SK-N-SH (cell line): ENCODE results near the gene R3HDM2. TPM values are rescaled to one million over a fixed set of nuclear protein-coding genes. Genes with fewer than 3 reads are reported as not detected.

ENCODE experiments used
- CTCF ChIA-PET: fragments of 300-600, 350-600 bp; formaldehyde crosslinking; extraction: SDS; loops from one replicate; lab custom pipeline; 2021; lab: Yijun Ruan, JAX
- POLR2A ChIA-PET: fragments of 350-600 bp; sonication (Branson Sonifier 250); formaldehyde crosslinking; extraction: SDS; loops from one replicate; lab custom pipeline; 2020; ENCODE audit warnings: antibody characterized with exemption, inconsistent platforms; lab: Yijun Ruan, JAX
- DNase-seq: peaks from one replicate; pipeline ENCODE4 v3.0.0; 2012
- H2AFZ ChIP-seq: fragments of 200-600 bp; sonication (generic); 2 replicates; pipeline ENCODE4 v1.8.1; 2016; ENCODE audit warnings: antibody characterized with exemption, mild to moderate bottlenecking, low read depth
- H3F3A ChIP-seq: fragments of 200-600 bp; sonication (generic); replicated peaks from 2 replicates; pipeline ENCODE3; 2016; ENCODE audit warnings: antibody characterized with exemption, mild to moderate bottlenecking; ENCODE audit not compliant: insufficient read depth
- H3K27ac ChIP-seq, 2 experiments: fragments of 200-500 bp in 1 of 2; fragments of 200-600 bp in 1 of 2; sonication (Bioruptor generic) in 1 of 2; sonication (generic), shearing (Covaris generic) in 1 of 2; 2 replicates each; pipeline versions ENCODE4 v1.5.1 to v1.6.1; 2014 to 2016; ENCODE audit warnings: low read depth in 2 of 2, inconsistent platforms in 1 of 2, low read length in 1 of 2, mild to moderate bottlenecking in 1 of 2, mixed read lengths in 1 of 2
- H3K27me3 ChIP-seq: fragments of 200-600 bp; sonication (generic), shearing (Covaris generic); 2 replicates; pipeline ENCODE4 v1.6.1; 2016; ENCODE audit warnings: mixed run types; ENCODE audit not compliant: insufficient read depth
- H3K36me3 ChIP-seq, 2 experiments: fragments of 200-500 bp in 1 of 2; fragments of 200-600 bp in 1 of 2; sonication (Bioruptor generic) in 1 of 2; sonication (generic) in 1 of 2; replicated peaks in 1 of 2; 2 replicates each; pipeline versions ENCODE3 to v1.5.1; 2014 to 2016; ENCODE audit warnings: low read length in 1 of 2, mild to moderate bottlenecking in 1 of 2; ENCODE audit not compliant: insufficient read depth in 2 of 2, control insufficient read depth in 1 of 2
- H3K4me1 ChIP-seq, 2 experiments: fragments of 200-500 bp in 1 of 2; fragments of 200-600 bp in 1 of 2; sonication (Bioruptor generic) in 1 of 2; sonication (generic), shearing (Covaris generic) in 1 of 2; 2 replicates each; pipeline versions ENCODE4 v1.5.1 to v1.6.1; 2014 to 2016; ENCODE audit warnings: low read depth in 1 of 2, low read length in 1 of 2, mixed run types in 1 of 2; ENCODE audit not compliant: insufficient read depth in 2 of 2, control insufficient read depth in 1 of 2
- H3K4me2 ChIP-seq: fragments of 200-600 bp; sonication (generic), shearing (Covaris generic); 2 replicates; pipeline ENCODE4 v1.6.1; 2017; ENCODE audit warnings: mixed run types
- H3K4me3 ChIP-seq, 2 experiments: fragments of 200-500 bp in 1 of 2; fragments of 200-600 bp in 1 of 2; sonication (Bioruptor generic) in 1 of 2; sonication (generic), shearing (Covaris generic) in 1 of 2; 2 replicates each; pipeline versions ENCODE4 v1.5.1 to v1.8.1; 2014 to 2016; ENCODE audit warnings: low read depth in 2 of 2, inconsistent platforms in 1 of 2, low read length in 1 of 2, mild to moderate bottlenecking in 1 of 2, mixed read lengths in 1 of 2, moderate library complexity in 1 of 2
- H3K79me2 ChIP-seq: fragments of 200-600 bp; sonication (generic); 2 replicates; pipeline ENCODE4 v1.8.1; 2017; ENCODE audit warnings: mild to moderate bottlenecking; ENCODE audit not compliant: insufficient read depth
- H3K9ac ChIP-seq: fragments of 200-600 bp; sonication (generic); 2 replicates; pipeline ENCODE4 v1.6.1; 2017; ENCODE audit warnings: mixed run types
- H3K9me2 ChIP-seq: fragments of 200-600 bp; sonication (generic); 2 replicates; pipeline ENCODE4 v1.6.1; 2017; ENCODE audit warnings: mixed run types
- H3K9me3 ChIP-seq: fragments of 200-600 bp; sonication (generic); 2 replicates; pipeline ENCODE4 v1.6.1; 2017; ENCODE audit warnings: mixed run types, mild to moderate bottlenecking, moderate library complexity
- H4K20me1 ChIP-seq: fragments of 200-600 bp; sonication (generic); 2 replicates; pipeline ENCODE4 v1.6.1; 2017; ENCODE audit warnings: mild to moderate bottlenecking, mixed run types; ENCODE audit not compliant: insufficient read depth
- ELF1 ChIP-seq: IDR thresholded peaks from 2 replicates; pipeline ENCODE4 v1.4.0; 2012
- EP300 ChIP-seq, 2 experiments: IDR thresholded peaks; 2 replicates each; pipeline versions ENCODE4 v1.4.0 to v1.6.1; 2012; ENCODE audit warnings: borderline replicate concordance in 1 of 2, low read depth in 1 of 2, low read length in 1 of 2
- EZH2phosphoT487 ChIP-seq: fragments of 200-600 bp; sonication (generic); IDR thresholded peaks from 2 replicates; pipeline ENCODE4 v1.6.1; 2017; ENCODE audit warnings: low read depth, mixed run types, mild to moderate bottlenecking, antibody characterized with exemption, moderate library complexity, borderline replicate concordance
- FOXJ3 ChIP-seq: sonication (generic); formaldehyde crosslinking; IDR thresholded peaks from 2 replicates; pipeline ENCODE4 v1.5.1; 2020; ENCODE audit warnings: mild to moderate bottlenecking, missing genetic modification reagents
- FOXM1 ChIP-seq: IDR thresholded peaks from 2 replicates; pipeline ENCODE4 v1.4.0; 2012; ENCODE audit warnings: low read depth, mild to moderate bottlenecking
- NFIC ChIP-seq: IDR thresholded peaks from 2 replicates; pipeline ENCODE4 v1.4.0; 2012; ENCODE audit warnings: borderline replicate concordance
- NRF1 ChIP-seq: IDR thresholded peaks from 2 replicates; pipeline ENCODE4 v1.6.1; 2012; ENCODE audit warnings: low read depth, mild to moderate bottlenecking, low read length
- RAD21 ChIP-seq: IDR thresholded peaks from 2 replicates; pipeline ENCODE4 v1.6.1; 2012; ENCODE audit warnings: mild to moderate bottlenecking, low read length
- RFX5 ChIP-seq: IDR thresholded peaks from 2 replicates; pipeline ENCODE4 v1.6.1; 2012; ENCODE audit warnings: mild to moderate bottlenecking, improper control_type of control experiment, low read length
- RXRA ChIP-seq: IDR thresholded peaks from 2 replicates; pipeline ENCODE4 v1.4.0; 2012; ENCODE audit warnings: low read depth, mild to moderate bottlenecking, borderline replicate concordance
- SIN3A ChIP-seq: IDR thresholded peaks from 2 replicates; pipeline ENCODE4 v1.6.1; 2012; ENCODE audit warnings: low read depth, mild to moderate bottlenecking, low read length, moderate library complexity, borderline replicate concordance
- SMC3 ChIP-seq: IDR thresholded peaks from 2 replicates; pipeline ENCODE4 v1.6.1; 2012; ENCODE audit warnings: low read depth, low read length, improper control_type of control experiment
- TAF1 ChIP-seq: IDR thresholded peaks from 2 replicates; pipeline ENCODE4 v1.6.1; 2012; ENCODE audit warnings: low read depth, mild to moderate bottlenecking, low read length, moderate library complexity, borderline replicate concordance
- USF1 ChIP-seq: IDR thresholded peaks from 2 replicates; pipeline ENCODE4 v1.4.0; 2012; ENCODE audit warnings: low read depth, borderline replicate concordance
- YY1 ChIP-seq: IDR thresholded peaks from 2 replicates; pipeline ENCODE4 v1.4.0; 2012; ENCODE audit warnings: low read depth, mild to moderate bottlenecking
- ZBTB33 ChIP-seq: IDR thresholded peaks from 2 replicates; pipeline ENCODE4 v1.4.0; 2012; ENCODE audit warnings: low read depth, borderline replicate concordance
- whole genome bisulfite sequencing: methylation state at CpG from one replicate; pipeline ENCODE4 v1.1.6; 2017; ENCODE audit warnings: low lambda C conversion rate; 5-methylcytosine and 5-hydroxymethylcytosine counted together
- polyA plus RNA-seq, 3 experiments: library from polyadenylated mRNA; depleted of rRNA; stranded (reverse); fragments of >200 nt; gene quantifications; 2 replicates each; pipeline ENCODE4 v1.2.3, GENCODE V29; 2012
- TF ChIP-seq, protein P1 (sequence below): fragments of 150-350 bp; IDR thresholded peaks from 2 replicates; pipeline ENCODE4 v1.6.1; 2017; ENCODE audit warnings: antibody characterized with exemption, low read length, low read depth, borderline replicate concordance
- TF ChIP-seq, protein P2 (sequence below): IDR thresholded peaks from 2 replicates; pipeline ENCODE4; 2012
- TF ChIP-seq, protein P3 (sequence below): IDR thresholded peaks from 2 replicates; pipeline ENCODE4 v1.4.0; 2012; ENCODE audit warnings: low read depth

R3HDM2 gene
- polyA plus RNA-seq, 1 of the 3 experiments (the other 2 are of a cell fraction): 23.1 TPM

DNA sequence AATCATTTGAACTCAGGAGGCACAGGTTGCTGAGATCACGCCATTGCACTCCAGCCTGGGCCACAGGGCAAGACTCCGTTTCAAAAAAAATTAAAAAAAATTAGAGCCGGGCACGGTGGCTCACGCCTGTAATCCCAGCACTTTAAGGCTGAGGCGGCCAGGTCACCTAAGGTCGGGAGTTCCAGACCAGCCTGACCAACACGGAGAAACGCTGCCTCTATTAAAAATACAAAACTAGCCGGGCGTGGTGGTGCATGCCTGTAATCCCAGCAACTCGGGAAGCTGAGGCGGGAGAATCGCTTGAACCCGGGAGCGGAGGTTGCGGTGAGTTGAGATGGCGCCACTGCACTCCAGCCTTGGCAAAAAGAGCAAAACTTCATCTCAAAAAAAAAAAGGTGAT is 35.7 kb downstream of the R3HDM2 start:
- Histone ChIP-seq H3K36me3 (peaks cover 0 to 22% of the 10 kb centered on the region in 2 experiments), H3K9me2 (no peaks in the 10 kb centered on the region), H3K27ac (no peak overlapping the region), H3K4me1 (peaks cover 0 to 3% of the 10 kb centered on the region in 2 experiments; a peak in 1 of 4 replicates), H3K27me3 (no peaks in the 10 kb centered on the region), H3K4me3 (no peak overlapping the region), H3K9ac (no peak overlapping the region), H3K79me2 (peaks cover 16% of the 10 kb centered on the region), H2AFZ (no peak overlapping the region), H3F3A (peaks cover 8% of the 10 kb centered on the region), H3K4me2 (no peak overlapping the region), H3K9me3 (no peaks in the 10 kb centered on the region), H4K20me1 (no peaks in the 10 kb centered on the region)
- WGBS: 97% methylated on average over 18 of the region's 18 CpGs
- ChIA-PET CTCF (interaction anchor here (1.0 kb wide), 1 partner anchor 57 kb away, joined by 4 read pairs; no protein-coding TSS in a partner anchor), POLR2A (interaction anchor here (0.7 kb wide), 1 partner anchor 8 kb away, joined by 3 read pairs; no protein-coding TSS in a partner anchor)
- TF ChIP-seq, protein P1, sequence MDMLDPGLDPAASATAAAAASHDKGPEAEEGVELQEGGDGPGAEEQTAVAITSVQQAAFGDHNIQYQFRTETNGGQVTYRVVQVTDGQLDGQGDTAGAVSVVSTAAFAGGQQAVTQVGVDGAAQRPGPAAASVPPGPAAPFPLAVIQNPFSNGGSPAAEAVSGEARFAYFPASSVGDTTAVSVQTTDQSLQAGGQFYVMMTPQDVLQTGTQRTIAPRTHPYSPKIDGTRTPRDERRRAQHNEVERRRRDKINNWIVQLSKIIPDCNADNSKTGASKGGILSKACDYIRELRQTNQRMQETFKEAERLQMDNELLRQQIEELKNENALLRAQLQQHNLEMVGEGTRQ: no peak
- TF ChIP-seq SIN3A: no peak
- no peak for TF ChIP-seq ZBTB33
- no peak for TF ChIP-seq RXRA
- no peak for TF ChIP-seq NRF1
- no peak for TF ChIP-seq RAD21
- TF ChIP-seq, protein P2, sequence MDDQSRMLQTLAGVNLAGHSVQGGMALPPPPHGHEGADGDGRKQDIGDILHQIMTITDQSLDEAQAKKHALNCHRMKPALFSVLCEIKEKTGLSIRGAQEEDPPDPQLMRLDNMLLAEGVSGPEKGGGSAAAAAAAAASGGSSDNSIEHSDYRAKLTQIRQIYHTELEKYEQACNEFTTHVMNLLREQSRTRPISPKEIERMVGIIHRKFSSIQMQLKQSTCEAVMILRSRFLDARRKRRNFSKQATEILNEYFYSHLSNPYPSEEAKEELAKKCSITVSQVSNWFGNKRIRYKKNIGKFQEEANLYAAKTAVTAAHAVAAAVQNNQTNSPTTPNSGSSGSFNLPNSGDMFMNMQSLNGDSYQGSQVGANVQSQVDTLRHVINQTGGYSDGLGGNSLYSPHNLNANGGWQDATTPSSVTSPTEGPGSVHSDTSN: no peak
- TF ChIP-seq ELF1: no peak
- TF ChIP-seq, protein P3, sequence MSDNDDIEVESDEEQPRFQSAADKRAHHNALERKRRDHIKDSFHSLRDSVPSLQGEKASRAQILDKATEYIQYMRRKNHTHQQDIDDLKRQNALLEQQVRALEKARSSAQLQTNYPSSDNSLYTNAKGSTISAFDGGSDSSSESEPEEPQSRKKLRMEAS: no peak
- TF ChIP-seq EP300 (IDR thresholded peaks at IDR 0.05; ENCODE audit: borderline replicate concordance in 1 of 2, low read depth in 1 of 2, low read length in 1 of 2): no peak
- DNase-seq: no peak

DNA sequence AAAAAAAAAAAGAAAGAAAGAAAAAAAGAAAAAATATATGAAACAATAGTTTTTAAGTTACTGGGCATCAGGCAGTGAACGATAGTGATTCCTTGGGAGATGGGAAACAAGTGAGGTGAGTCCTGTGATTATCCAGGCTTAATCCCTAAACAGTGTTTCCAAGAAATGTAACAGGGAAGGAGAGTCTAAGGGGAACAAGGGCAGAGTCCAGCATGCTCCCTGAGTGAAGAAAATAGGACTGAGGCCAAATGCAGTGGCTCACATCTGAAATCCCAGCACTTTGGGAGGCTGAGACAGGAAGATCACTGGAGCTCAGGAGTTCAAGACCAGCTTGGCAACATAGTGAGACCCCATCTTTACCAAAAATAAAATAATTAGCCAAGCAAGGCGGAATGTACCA is 40.7 kb downstream of the R3HDM2 start:
- ChIA-PET CTCF (no interaction called here), POLR2A (no interaction called here)
- peaks cover 26% of the 10 kb centered on the region; the same call in 1 of the 2 replicates for H3K79me2 ChIP-seq
- no peaks in the 10 kb centered on the region for H3K9me3 ChIP-seq
- no peak overlapping the region for H3K4me3 ChIP-seq
- no peak overlapping the region for H2AFZ ChIP-seq
- 93% methylated on average over 2 of the region's 2 CpGs for WGBS
- peak overlapping the region in 1 of 2 experiments; percentile 80; a peak in 2 of 4 replicates for H3K27ac ChIP-seq
- peaks cover 23% of the 10 kb centered on the region for H3F3A ChIP-seq
- peaks cover 0 to 18% of the 10 kb centered on the region in 2 experiments for H3K36me3 ChIP-seq
- no peak overlapping the region for H3K9ac ChIP-seq
- H3K27me3 ChIP-seq: no peaks in the 10 kb centered on the region
- no peaks in the 10 kb centered on the region for H3K9me2 ChIP-seq
- DNase-seq: no peak
- H4K20me1 ChIP-seq: no peaks in the 10 kb centered on the region
- peak overlapping the region; percentile 56; the same call in 1 of the 2 replicates for H3K4me2 ChIP-seq
- H3K4me1 ChIP-seq: peaks cover 0 to 11% of the 10 kb centered on the region in 2 experiments; a peak in 2 of 4 replicates
- TF ChIP-seq USF1 (no peak), SMC3 (no peak), RAD21 (no peak), FOXJ3 (CRISPR knock-in tag) (no peak), NFIC (no peak), TAF1 (no peak), EP300 (IDR thresholded peaks at IDR 0.05; ENCODE audit: borderline replicate concordance in 1 of 2, low read depth in 1 of 2, low read length in 1 of 2) (no peak), NRF1 (no peak), YY1 (no peak), RFX5 (no peak), EZH2phosphoT487 (no peak), FOXM1 (no peak)
- TF ChIP-seq, protein P1: no peak
- TF ChIP-seq, protein P2: no peak
